Gastroesophageal sphincter (tissue), 3 donors: ENCODE results near the gene NPSR1.

Source experiments
- CTCF ChIP-seq, 4 experiments: fragments of 200-600 bp in 2 of 4; fragments of 450-650 bp in 2 of 4; sonication (generic) in 1 of 4; IDR thresholded peaks; one replicate each; pipeline ENCODE4 v1.5.1; 2017 to 2019; ENCODE audit warnings: antibody characterized with exemption in 4 of 4, mild to moderate bottlenecking in 2 of 4, moderate library complexity in 2 of 4
- POLR2A ChIP-seq, 2 donors: fragments of 450-650 bp; IDR thresholded peaks; one replicate each; pipeline ENCODE4 v1.6.1; 2017; ENCODE audit warnings: antibody characterized with exemption in 2 of 2, mild to moderate bottlenecking in 2 of 2, moderate library complexity in 1 of 2
- POLR2AphosphoS5 ChIP-seq: sonication (generic); formaldehyde crosslinking; IDR thresholded peaks from one replicate; pipeline ENCODE4 v1.6.1; 2017; ENCODE audit warnings: antibody characterized with exemption

GRCh38 chr7:34664755-34665154 lies 6.7 kb downstream of the NPSR1 start:
- no peak for TF ChIP-seq CTCF (IDR thresholded peaks at IDR 0.05)
- TF ChIP-seq POLR2A (IDR thresholded peaks at IDR 0.05) = no peak
- TF ChIP-seq POLR2AphosphoS5 = no peak
